HG02970 (cell line): Measurements from ENCODE around the gene NOD1.
"Not testable (repeated sequence)": the region's sequence is repeated elsewhere in the genome, so short reads cannot be mapped to it uniquely, and the experiment has no call there.

Source experiments
- ATAC-seq: cut with Tn5 transposase; IDR thresholded peaks from one replicate; pipeline ENCODE4 v1.9.1; 2021; ENCODE audit warnings: mild to moderate bottlenecking, moderate library complexity, moderate number of reproducible peaks; ENCODE audit not compliant: unreplicated experiment, low FRiP score

The NOD1 gene

DNA sequence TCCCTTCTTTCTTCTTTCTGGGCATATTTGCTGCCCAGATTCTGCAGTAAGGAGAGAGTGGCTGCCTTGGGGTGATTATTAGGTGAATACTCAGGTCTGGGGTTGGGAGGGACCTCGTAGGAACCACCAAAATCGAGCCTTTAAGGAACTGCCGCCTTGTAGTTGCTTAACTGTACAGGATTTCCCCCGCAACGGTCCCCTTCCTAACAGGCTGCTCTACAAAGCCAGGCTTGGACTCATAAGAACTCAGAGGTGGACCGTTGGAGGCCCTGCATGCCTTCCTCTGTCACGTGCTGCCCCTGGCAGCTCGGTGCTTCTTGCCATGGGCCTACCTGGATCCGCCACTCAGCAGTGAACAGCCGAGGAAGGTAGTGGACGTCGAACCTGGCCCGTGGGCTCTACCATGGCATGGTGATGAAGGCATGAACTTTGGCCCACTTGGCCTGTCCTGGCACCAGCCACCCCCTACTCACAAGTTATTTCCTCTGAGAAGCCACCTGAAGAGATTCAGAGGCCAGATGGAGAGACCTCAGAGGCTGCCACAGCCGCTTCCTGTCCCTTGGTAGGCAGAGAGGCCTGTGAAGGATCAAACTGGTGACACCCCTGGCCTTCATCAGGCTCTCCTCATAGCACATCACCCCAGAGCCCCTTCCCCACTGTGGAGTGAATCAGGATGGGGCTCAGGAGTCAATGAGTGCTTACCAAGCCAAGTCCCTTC lies 54.6 kb downstream of the NOD1 start:
- no peak for ATAC-seq

DNA sequence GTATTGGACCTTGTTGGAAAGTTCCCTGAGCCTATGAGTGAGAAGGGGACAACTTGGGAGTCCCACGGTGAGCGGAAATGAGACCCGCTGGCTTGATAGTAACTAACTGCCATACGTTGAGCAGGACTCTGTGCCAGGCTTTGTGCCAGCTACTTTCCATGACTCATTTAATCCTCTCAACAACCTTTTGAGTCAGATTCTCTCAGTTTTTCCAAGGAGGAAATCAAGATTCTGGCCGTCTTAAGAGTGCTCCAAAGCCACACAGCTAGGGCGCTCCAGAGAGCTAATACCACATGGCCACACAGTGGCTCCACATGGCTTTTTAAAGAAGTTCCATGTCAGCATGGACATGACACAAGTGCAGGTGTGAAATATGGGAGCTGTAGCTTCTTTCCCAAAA lies 55.7 kb downstream of the NOD1 start:
- ATAC-seq = no peak

DNA sequence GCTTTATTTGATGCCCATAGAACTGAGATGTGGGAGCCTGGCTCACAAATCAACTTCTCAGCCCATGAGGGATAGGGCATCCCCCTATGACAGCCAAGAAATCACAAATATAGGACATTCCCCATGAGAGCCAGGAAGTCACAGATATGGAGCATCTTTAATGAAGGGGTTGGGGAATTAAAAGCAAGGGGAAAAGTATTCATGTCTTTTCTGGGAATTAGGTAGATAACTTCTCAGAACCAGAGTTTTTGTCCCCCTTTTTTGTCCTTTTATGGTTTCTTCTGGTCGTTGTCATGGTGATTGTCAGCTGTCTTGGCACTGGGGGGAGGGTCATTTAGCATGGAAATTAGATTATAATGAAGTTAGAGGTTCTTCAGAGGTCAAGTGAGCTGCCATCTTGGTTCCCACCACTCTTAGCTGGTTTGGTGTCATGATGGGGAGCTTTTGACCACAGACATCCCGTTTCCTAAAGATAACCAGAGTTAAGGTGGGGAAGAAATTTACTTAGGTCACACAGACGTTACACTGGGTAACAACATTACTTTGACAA lies 56.9 kb downstream of the NOD1 start:
- no peak for ATAC-seq

DNA sequence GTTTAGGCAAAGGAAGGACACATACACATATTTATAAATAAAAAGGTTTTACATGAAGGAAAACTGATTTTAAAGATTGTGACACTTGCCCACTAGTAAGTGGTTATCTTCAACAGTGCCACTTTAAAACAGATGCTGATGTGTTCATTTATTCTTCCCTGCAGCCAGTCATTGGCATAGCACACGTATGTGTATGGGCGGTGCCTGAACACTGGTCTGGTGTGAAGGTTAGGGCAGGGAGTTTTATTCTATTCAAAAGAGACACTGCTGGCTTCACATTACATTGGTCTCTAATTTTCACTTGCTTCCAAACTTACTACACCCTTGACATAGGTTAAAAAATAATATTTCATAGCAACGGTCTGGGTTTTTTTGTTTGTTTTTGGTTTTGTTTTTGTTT lies 57.9 kb downstream of the NOD1 start:
- ATAC-seq = no peak

DNA sequence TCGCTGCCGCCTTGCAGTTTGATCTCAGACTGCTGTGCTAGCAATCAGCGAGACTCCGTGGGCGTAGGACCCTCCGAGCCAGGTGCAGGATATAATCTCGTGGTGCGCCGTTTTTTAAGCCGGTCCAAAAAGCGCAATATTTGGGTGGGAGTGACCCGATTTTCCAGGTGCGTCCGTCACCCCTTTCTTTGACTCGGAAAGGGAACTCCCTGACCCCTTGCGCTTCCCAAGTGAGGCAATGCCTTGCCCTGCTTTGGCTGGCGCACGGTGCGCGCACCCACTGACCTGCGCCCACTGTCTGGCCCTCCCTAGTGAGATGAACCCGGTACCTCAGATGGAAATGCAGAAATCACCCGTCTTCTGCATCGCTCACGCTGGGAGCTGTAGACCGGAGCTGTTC lies 58.5 kb downstream of the NOD1 start:
- not testable (repeated sequence) for ATAC-seq

DNA sequence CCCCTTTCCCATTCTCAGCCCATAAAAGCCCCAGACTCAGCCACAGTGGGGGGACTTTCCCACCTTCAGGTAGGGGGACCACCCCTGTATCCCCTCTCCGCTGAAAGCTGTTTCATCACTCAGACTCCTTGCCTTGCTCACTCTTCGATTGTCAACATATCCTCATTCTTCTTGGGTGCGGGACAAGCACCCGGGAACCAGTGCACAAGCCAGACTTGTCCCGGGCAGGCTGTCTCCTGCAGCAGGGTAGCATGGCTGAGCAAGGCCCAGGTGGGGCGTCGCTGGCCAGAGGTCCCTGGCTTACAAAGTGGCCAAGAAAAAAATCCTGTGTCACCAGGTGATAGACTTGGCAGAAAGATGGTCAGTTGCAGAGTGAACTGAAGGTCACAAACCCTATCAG lies 64.7 kb downstream of the NOD1 start:
- no peak for ATAC-seq

DNA sequence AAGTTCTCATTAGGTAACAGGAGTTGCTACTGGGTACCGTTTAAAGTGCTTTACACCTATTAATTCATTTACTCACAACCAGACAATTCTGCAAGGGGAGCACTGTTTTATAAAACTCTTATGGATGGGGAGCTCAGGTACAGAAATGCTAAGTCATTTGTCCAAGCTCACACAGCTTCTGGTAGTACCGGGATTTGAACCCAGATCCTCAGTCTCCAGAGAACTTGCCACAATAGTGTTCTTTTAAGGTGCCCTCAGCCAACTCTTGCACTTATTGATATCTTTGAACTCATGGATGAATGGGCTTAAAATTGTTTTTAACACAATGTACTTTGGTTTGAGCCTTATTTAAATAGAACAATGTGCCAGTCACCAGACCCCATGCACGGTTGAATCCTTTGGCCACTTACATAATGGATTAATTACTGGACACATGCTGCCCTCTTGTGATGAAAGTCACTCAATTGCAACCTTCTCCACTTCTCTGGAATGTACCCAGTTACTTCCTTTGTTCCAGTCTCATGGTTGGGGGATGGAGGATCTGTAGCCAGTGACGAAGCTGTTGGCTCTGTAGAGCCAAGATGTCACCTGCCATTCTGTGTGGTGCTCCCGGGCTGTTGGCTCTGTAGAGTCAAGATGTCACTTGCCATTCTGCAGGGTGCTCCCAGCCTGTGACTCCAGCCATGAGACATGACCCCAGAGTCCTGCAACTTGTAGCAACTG lies 65.6 kb downstream of the NOD1 start:
- no peak for ATAC-seq

DNA sequence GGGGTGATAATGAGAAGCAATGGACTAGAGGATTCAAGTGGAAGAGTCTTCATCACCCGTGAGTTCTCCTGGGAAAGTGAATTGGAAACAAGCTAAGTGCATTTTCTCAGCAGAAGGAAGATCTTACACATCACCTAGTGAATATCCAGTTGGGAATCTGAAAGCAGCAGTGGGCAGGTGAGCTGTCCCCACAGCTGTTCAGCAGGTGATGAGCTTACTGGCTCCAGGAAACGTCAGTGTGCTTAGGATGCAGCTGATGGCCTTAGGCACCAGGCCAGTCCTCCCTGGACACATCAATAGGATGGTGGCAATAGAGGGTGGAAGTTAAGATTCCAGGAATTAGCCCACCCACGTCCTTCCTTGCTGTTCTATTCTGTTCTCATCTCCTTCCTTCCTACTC lies 66.7 kb downstream of the NOD1 start:
- ATAC-seq = no peak

DNA sequence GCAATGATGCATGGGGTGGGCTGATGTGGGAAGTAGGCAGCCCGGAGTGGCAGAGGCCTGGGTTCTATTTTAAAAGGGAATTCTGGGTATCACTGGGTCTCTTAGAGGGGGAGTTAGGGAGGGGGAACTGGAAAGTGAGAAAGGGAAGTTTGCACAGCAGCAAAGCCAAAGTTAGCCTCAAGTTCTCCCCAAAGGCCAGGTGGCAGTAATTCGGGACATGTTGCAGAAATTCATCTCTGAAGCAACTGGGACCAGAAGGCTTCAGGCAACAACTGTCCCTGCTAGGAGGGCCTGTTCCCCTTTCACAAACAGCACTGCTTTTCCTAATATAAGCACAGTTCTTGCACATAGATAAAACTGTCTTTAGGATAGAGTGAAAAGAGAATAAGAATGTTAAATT lies 67.4 kb downstream of the NOD1 start:
- ATAC-seq = no peak

DNA sequence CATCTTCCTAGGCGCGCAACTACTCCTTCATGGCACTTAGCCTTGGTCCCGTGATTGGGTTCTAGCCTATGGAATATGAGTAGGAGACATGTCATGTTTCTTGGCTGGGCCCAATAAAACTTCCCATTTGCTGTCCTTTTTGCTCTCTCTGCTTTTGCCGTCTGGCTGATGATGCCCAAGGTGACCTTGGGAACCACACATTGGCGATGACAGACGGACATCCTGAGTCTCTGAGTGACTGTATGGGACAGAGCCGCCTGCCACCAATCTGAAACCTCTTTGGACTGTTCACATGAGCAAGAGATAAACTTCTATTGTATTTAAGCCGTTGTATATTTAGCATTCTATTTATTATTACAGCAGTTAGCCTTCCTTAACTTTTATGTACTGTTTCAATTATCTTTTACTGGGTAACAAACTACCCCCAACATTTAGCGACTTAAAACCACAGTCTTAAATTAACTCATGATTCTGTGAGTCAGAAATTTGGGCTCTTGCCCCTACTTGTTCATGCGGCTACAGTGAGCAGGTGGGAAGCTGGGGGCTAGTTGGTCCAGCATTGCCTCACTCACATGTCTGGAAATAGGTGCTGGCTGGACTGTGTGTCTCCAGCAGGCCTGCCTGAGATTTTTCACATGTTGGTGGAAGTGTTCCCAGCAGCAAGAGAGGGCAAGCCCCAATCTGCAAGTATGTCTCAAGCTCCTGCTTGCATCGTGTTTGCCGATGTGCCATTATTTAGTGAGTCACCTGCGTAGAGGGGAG lies 71.7 kb downstream of the NOD1 start:
- no peak for ATAC-seq

DNA sequence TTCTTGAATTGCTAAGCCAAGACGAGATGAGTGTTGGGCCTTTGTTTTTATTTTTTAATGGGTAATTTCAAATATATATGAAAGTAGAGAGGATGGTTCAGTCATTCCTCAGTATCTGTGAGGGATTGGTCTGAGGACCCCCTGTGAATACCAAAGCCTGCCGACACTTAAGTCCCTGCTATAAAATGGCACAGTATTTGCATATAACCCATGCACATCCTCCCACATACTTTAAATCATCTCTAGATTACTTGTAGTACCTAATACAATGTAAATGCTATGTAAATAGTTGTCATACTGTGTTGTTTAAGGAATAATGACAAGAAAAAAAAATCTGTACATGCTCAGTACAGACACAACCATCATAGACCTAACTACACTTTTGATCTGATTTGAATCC lies 73.4 kb downstream of the NOD1 start:
- no peak for ATAC-seq

DNA sequence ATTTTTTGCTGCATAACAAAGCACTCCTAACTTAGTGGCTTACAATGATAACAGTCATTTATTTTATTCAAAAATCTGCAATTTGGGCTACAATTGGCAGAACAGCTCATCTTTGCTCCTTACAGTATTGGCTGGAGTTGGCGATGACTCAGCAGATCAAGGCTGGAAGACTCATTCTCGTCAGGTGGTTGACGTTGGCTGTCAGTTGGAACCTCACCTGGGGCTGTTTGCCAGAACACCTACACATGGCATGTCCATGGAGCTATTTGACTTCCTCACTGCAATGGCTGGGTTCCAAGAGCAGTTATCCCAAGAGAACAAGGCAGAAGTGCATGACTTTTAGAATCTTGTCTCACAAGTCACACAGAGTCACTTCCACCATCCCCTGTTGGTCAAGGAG lies 75.1 kb downstream of the NOD1 start:
- no peak for ATAC-seq

DNA sequence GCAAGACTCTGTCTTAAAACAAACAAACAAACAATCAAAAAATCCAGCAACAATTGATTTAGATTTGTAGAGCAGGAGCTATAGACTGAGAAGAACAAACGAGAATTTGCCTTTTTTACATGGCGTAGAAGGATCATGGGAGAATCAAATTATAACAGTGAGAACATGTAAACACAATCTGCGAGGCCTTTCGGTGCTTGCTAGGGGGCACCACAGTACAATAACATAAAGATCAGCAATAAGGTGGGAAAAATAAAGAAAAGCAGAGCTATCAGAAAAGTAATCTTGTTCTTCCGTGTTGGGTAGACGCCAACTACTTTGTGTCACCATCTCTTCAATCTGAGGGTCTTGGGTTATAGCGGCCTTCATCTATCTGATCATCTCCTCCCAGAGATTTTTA lies 82.2 kb downstream of the NOD1 start:
- ATAC-seq = no peak

DNA sequence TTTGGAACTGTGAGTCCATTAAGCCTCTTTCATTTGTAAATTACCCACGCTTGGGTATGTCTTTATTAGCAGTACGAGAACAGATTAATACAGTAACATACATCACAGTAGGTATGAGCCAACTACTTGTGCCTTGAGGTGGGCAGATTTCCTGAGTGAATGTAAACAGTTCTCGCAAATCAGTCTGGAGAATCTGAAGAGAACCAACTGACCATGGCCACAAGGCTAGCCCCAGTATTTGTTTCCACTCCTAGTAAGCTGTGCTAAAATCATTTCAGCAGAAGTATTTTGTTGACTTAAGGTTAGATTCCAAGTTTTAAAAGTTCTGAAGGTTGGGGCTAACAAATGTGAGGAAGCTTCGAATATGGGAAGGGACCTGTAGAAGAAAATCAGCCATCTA lies 82.9 kb downstream of the NOD1 start:
- ATAC-seq = no peak

DNA sequence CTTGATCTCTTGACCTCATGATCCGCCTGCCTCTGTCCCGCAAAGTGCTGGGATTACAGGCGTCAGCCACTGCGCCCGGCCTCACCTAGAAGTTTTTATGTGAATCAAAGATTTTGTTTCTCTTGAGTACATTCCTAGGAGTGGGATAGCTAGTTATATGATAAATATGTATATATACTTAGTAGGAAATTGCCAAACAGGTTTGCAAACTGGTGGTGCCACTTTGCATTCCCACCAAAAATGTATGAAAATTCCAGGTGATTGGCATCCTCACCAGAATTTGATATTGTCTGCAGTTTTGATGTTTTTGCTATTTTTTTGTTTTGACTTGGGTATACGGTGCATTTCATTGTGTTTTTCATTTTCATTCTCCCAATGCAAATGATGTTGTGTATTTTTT lies 86.8 kb downstream of the NOD1 start:
- ATAC-seq = no peak

DNA sequence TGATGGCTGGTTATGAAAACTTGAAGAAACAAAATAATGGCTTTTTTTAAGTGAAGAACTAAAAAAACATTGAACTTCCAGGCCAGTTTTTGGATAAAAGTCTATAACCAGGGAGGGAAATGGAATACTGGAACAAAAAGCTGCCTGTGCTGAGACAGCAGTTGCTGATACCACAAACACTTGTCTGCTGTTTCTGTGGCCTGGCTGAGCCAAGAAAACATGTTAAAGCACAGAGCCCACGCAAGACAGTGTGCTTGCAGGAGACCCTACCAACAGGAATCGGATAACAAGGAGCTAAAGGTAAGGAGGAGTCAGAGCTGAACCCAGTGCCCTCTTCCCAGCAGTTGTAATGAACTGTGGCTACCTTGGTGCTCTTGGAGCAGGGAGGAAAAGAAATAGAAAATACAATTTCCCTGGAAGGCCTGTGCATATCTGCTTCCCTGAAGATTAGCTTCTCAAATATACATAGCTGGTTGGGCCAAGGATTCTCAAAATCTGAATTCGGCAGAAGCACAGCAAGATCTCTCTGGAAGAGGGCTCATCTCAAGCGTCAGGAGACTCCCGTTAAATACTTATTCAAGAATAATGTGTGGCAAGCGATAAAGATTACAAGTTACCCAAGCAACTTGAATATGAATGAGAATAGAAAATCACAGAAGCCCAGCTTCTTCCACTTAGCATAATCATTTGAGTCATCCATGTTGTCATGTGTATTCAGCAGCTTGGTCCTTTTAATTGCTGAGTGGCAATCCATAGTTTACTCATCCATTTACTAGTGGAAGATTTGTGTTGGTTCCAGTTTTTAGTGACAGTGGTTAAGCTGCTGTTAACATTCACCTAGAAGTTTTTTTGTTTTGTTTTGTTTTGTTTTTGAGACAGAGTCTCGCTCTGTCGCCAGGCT lies 87.6 kb downstream of the NOD1 start:
- no peak for ATAC-seq

DNA sequence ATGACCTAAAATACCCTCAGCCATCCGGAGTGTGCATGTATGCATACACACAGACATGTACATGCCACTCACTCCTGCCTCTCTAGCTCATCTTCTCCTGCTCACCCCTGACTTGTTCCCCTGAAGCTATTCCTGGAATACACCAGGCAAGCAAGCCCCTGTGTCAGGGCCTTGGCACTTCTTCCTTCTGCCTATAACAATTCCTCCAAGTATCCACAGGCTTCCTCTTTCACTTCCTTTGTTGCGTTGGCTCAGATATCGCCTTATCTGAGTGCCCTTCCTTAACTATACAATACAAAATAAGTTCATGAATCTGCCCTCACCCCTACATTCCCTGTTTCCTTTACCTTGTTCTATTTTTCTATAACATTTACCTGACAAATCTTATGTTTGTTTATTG lies 88.8 kb downstream of the NOD1 start:
- no peak for ATAC-seq

DNA sequence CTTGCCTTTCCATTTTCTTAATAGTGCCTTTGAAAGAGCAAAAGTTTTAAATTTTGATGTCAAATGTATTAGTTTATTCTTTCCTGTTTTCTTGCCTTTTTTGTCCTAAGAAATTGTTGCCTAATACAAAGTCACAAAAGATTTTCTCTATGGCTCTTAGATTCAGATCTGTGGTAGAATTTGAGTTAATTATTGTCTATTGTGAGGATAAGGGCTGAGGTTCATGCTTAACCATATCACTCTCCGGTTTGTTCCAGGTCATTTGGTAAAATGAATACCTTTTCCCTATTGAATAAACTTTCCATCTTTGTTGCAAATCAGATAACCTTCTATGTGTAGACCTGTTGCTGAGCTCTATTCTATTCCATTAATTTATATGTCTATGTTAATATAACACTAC lies 96.0 kb downstream of the NOD1 start:
- ATAC-seq = no peak

DNA sequence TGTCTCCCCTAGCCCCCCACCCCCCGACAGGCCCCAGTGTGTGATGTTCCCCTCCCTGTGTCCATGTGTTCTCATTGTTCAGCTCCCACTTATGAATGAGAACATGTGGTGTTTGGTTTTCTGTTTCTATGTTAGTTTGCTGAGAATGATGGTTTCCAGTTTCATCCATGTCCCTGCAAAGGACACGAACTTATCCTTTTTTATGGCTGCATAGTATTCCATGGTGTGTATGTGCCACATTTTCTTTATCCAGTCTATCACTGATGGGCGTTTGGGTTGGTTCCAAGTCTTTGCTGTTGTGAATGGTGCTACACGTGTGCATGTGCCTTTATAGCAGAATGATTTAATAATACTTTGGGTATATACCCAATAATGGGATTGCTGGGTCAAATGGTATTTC lies 97.8 kb downstream of the NOD1 start:
- ATAC-seq = not testable (repeated sequence)

DNA sequence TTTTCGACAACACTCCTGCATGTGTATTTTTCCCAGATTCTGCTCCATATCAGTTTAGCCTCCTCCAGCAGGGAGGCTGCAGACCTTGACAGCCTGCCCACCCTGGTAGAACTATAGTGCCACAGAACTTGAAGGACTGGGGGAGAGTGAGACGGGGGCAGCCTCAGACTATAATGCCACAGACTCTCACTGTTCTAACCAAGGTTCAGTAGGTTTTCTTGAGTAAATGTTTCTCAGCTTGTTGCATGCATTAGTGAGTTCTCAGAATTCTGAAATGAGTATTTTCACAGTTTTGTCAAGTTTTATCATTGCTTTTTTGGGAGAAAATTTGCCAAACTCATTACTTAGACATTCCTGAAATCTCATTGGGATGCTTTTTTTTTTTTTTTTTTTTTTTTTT lies 98.3 kb downstream of the NOD1 start:
- ATAC-seq = no peak
